ENCODE data around the gene KIF21A. TPM values are rescaled to one million over a fixed set of nuclear protein-coding genes. Genes with fewer than 3 reads are reported as not detected.

Gene KIF21A
- polyA plus RNA-seq, 1 experiment = 1.4 TPM

DNA sequence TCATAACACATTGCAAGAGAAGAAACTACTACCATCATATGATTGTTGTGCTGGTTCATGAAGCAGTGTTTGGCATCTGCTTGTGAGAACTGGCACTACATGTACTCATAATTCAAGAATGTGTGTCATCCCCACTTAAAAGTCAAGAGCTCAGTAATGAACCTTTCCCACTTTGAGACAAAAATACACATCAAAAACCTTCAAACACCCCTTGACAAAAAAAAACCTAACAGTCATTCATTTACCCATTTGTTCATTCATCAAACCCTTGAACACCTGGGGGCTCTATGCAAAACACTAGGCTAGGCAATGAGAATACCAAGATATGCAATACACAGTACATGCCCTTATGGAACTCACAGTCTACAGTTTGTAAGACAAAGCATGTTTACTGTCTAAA, 40.0 kb downstream of the KIF21A start:
- TF ChIP-seq, protein P1, sequence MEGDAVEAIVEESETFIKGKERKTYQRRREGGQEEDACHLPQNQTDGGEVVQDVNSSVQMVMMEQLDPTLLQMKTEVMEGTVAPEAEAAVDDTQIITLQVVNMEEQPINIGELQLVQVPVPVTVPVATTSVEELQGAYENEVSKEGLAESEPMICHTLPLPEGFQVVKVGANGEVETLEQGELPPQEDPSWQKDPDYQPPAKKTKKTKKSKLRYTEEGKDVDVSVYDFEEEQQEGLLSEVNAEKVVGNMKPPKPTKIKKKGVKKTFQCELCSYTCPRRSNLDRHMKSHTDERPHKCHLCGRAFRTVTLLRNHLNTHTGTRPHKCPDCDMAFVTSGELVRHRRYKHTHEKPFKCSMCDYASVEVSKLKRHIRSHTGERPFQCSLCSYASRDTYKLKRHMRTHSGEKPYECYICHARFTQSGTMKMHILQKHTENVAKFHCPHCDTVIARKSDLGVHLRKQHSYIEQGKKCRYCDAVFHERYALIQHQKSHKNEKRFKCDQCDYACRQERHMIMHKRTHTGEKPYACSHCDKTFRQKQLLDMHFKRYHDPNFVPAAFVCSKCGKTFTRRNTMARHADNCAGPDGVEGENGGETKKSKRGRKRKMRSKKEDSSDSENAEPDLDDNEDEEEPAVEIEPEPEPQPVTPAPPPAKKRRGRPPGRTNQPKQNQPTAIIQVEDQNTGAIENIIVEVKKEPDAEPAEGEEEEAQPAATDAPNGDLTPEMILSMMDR (IDR thresholded peaks at IDR 0.05; ENCODE audit: low read depth, low read length) = no peak
- no peak for DNase-seq (ENCODE audit: low read depth, low spot score)
- Histone ChIP-seq H3K27ac (ENCODE audit: low read depth, low read length) (no peak overlapping the region), H3K27me3 (ENCODE audit: control insufficient read depth, insufficient read depth, low read length) (no peaks in the 10 kb centered on the region), H3K9me3 (ENCODE audit: control insufficient read depth, insufficient read depth, low read length) (no peaks in the 10 kb centered on the region), H3K4me3 (ENCODE audit: low read depth, low read length) (no peak overlapping the region)
- ChIA-PET CTCF (no interaction called here), POLR2A (no interaction called here)

DNA sequence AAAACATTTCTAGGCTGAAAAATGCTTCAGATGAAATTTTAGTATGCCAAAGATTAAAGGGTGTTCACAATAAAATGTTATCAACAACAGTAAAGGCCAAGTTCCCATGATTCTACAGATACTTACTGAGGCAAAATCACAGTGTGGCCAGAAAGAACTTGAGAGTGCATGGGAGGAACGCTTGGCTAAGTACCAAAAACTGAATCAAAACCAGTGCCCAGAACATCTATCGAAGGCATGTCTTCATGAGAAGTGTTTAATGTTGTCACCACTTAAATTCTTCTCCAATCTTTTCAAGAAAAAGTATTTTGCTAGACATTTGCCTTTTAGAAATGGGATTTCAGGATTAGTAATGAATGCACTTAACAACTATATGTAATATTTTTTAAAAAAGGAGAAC, 41.5 kb downstream of the KIF21A start:
- Histone ChIP-seq H3K27me3 (ENCODE audit: control insufficient read depth, insufficient read depth, low read length) (no peaks in the 10 kb centered on the region), H3K4me3 (ENCODE audit: low read depth, low read length) (no peak overlapping the region), H3K9me3 (ENCODE audit: control insufficient read depth, insufficient read depth, low read length) (no peaks in the 10 kb centered on the region), H3K27ac (ENCODE audit: low read depth, low read length) (no peak overlapping the region)
- TF ChIP-seq, protein P1 (IDR thresholded peaks at IDR 0.05; ENCODE audit: low read depth, low read length) = no peak
- DNase-seq (ENCODE audit: low read depth, low spot score) = no peak
- ChIA-PET CTCF (no interaction called here), POLR2A (no interaction called here)

DNA sequence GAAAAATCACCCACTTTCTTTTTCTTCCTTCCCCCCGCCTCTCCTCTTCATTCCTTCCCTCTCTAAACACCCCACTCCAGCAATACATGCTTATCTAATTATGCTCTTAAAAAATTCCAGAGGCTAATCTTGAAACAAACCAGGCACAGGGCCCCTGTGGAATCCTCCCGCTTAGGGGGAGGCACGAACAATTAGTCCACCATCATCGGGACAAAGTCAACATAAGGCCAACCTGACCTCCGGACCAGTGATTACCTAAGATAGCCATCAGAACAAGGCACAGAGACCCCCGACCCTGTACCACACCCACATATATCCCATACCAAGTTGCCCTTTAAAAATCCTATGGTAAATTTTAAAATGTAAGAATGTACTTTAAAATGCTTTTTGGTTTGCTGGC, 47.1 kb downstream of the KIF21A start:
- Histone ChIP-seq H3K4me3 (ENCODE audit: low read depth, low read length) (no peak overlapping the region), H3K27ac (ENCODE audit: low read depth, low read length) (no peak overlapping the region), H3K27me3 (ENCODE audit: control insufficient read depth, insufficient read depth, low read length) (no peaks in the 10 kb centered on the region), H3K9me3 (ENCODE audit: control insufficient read depth, insufficient read depth, low read length) (no peaks in the 10 kb centered on the region; the same call in 1 of the 2 replicates)
- no peak for DNase-seq (ENCODE audit: low read depth, low spot score)
- ChIA-PET CTCF (no interaction called here), POLR2A (no interaction called here)
- TF ChIP-seq, protein P1 (IDR thresholded peaks at IDR 0.05; ENCODE audit: low read depth, low read length) = no peak

DNA sequence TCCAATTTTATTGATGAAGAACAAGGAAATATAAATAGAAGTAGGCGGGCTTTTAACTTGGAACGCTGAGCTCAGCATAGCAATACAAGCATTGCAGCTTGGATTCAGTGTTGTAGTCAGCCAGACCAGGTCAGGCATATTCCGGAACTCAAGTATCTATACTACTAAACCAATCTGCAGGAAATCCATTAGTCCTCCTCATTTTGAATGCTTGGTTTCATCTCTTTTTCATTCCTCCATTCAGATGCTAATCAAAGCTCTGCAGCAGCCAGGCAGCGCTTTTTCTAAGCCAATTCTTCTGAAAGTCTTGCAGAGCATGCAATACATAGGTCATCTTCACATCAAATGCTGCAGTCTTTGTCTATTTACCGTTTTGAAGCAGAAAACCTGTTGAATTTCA, 49.0 kb downstream of the KIF21A start:
- POLR2A ChIA-PET = no interaction called here
- Histone ChIP-seq H3K27me3 (ENCODE audit: control insufficient read depth, insufficient read depth, low read length) (no peaks in the 10 kb centered on the region), H3K27ac (ENCODE audit: low read depth, low read length) (no peak overlapping the region), H3K4me3 (ENCODE audit: low read depth, low read length) (no peak overlapping the region), H3K9me3 (ENCODE audit: control insufficient read depth, insufficient read depth, low read length) (no peaks in the 10 kb centered on the region; the same call in 1 of the 2 replicates)
- no peak for DNase-seq (ENCODE audit: low read depth, low spot score)
- CTCF ChIA-PET = interaction anchor here (0.6 kb wide), 1 partner anchor 483 kb away, joined by 3 read pairs; no protein-coding TSS in a partner anchor
- TF ChIP-seq, protein P1 (IDR thresholded peaks at IDR 0.05; ENCODE audit: low read depth, low read length) = no peak

DNA sequence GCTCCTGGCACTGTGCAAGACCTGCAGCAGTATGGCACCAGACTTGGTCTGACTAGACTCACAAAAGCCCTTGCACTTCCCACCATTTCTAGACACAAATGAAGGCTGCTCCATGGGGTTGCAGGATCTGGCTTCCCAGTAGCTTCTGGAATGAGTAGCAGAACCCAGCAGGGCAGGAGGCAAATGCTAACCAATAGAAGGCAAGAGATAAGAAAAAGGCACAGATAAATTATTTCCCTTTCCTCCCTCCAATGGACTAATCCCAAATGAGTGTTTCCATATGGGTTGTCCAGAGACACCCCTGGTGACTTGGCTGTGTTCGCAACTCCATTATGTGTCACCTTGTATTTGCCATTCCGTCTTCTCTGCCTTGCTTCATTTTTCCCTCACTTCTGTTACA, 49.7 kb downstream of the KIF21A start:
- no peak overlapping the region for H3K4me3 ChIP-seq (ENCODE audit: low read depth, low read length)
- ChIA-PET CTCF (no interaction called here), POLR2A (no interaction called here)
- no peaks in the 10 kb centered on the region for H3K27me3 ChIP-seq (ENCODE audit: control insufficient read depth, insufficient read depth, low read length)
- TF ChIP-seq, protein P1 (IDR thresholded peaks at IDR 0.05; ENCODE audit: low read depth, low read length) = no peak
- DNase-seq (ENCODE audit: low read depth, low spot score) = no peak
- no peaks in the 10 kb centered on the region; the same call in 1 of the 2 replicates for H3K9me3 ChIP-seq (ENCODE audit: control insufficient read depth, insufficient read depth, low read length)
- H3K27ac ChIP-seq (ENCODE audit: low read depth, low read length) = no peak overlapping the region
